ENCODE measurements around the gene POLDIP3.
A peak's percentile ranks its signal among the peaks of the same experiment; 100 is the strongest.
"Not testable (repeated sequence)": the region's sequence is repeated elsewhere in the genome, so short reads cannot be mapped to it uniquely, and the experiment has no call there.

POLDIP3 gene

DNA sequence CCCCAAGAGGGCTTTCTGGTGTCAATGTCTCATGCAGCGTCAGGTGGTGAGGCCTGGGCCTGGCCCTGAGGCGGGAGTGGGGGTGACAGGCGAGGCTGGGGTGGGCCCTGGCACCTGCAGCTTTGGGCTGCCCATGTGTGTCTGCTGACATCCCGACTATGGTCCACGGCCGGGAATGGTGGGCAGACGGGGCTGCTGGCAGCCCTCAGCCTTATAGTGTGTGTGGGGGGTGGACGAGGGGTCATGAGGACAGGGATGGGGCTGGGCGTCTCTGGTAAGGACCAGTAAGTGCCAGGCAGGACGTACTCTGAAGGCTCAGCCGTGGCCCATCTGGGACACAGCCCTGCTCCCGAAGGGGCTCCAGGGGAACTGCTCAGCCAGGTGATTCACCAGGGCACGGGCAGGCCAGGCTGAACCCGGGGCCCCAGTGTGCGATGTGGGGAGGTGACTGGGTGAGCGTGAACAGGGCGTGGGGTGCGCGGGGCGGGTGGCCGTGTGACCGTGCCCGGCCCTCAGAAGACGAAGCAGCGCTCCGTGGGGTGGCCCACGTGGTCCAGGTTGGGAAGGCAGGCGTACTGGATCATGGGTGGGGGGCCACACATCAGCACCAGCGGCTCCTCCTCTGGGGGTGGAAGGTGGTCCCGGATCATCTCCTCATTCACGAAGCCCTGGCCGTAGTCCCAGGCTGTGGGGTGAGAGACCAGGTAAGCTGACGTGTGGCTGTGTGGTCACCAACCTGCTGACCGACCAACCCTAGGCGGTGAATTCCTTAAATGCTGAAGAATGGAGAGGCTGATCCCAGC, 4.8 kb upstream of the POLDIP3 start:
- DNase-seq (ENCODE audit: low read depth, low spot score): no peak

DNA sequence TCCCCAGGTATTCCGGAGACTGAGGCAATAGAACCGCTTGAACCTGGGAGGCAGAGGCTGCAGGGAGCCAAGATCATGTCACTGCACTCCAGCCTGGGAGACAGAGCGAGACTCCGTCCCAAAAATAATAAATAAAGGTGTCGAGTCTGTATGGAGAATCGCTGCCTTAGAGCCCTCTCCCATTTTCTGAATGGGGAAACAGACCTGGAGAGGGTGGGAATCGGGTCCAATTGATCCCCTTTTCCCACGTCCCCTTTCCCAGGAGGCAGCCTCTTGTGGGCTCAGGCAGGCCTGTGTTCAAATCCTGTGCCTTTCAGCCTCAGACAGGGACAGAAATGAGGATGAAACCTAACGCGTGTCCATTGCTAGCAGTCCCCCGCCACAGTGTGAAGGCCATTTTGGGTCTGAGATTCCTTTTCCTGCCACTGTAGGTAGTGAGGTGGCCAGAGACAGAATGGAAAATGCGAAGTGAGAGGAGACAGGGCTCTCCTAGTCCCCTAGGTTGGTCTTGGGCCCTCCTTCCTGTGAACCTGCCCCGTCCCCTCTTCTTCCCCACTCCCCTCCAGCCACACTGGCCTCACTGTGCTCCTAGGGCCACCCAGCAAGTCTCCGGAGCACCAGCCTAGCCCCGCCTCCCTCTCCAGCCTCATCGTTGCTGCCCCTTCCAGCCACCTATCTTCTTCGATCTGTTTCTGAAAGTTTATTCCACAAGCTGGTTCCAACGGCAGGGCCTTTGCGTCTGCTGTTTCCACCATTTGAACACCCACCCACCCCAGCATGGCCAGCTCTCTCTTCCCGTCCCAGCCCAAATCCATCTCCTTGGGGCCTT, 2.7 kb upstream of the POLDIP3 start:
- no peak for DNase-seq (ENCODE audit: low read depth, low spot score)

DNA sequence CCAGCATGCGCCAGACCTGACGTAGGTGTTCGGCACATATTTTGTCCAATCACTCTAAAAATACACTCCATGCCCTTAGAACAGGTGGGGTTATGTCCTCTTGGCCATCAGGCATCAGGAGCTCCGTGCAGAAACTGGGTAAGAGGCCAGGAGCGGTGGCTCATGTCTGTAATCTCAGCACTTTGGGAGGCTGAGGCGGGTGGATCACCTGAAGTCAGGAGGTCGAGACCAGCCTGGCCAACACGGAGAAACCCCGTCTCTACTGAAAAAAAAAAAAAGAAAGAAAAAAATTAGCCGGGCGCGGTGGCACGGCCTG, 1.1 kb upstream of the POLDIP3 start:
- DNase-seq (ENCODE audit: low read depth, low spot score): not testable (repeated sequence)

DNA sequence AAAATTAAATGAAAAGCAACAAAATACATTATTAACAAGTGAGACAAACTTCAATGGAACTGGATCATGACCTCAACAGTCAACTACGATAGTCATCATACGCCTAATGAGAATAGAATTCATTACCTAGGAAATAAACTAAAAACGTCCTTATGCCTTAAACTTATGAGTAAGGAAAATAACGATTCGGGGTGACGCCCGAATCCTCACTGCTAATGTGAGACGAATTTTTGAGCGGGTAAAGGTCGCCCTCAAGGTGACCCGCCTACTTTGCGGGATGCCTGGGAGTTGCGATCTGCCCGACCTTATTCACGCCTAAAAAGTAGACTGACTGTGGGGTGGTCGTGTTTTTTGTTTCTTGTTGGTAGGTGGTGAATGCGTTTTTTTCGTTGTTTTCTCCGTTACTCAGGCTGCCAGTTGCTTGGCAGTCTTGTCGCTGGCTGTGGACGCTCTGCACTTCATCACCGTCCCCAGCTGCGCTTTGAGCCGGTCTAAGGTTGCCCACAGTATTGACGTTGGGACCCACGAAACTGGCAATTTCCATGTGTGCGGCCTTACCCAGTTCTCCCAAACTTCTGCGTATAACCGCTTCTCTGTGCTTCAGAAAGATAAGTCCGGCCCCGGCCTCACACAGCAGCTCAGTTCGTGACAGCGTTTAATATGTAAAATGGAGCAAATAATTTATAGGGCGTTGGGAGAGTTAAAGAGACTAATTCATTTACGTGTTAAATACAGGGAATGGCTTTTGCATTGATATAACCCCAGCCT, 593 bp upstream of the POLDIP3 start:
- DNase-seq (ENCODE audit: low read depth, low spot score): peak; percentile 82

DNA sequence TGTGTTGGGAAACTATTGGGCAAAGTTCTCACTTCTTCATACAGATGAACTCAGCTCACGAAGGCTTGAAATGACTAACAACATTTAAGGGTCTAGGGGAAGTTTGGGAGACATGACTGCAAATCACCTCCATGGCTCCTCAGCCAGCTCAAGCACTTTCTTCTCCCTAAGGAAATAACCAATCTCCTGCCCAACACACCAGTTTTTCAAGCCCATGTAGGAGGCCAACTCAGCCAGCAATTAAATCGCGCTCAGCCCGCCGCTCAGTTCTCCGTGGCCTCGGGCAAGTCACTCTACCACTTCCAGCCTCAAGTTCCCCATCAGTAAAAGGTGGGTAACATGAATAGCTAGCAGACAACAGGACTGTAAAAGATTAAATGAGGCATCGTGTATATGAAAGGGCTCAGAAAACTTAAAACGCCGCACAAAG, 796 bp downstream of the POLDIP3 start:
- DNase-seq (ENCODE audit: low read depth, low spot score): no peak

DNA sequence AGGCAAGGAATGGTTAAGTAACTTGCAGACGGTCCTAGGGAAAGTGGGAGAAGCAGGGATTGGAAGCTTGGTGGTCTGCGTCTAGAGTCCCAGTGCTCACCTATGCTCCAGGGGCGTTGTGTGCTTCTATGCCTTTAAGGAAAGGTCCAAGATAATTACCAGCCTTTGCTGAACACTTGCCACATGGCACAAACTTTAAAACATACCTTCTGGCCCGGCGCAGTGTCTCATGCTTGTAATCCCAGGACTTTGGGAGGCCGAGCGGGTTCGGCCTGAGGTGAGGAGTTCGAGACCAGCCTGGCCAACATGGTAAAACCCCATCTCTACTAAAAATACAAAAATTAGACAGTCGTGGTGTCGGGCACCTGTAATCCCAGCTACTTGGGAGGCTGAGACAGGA, 2.3 kb downstream of the POLDIP3 start:
- DNase-seq (ENCODE audit: low read depth, low spot score): no peak

DNA sequence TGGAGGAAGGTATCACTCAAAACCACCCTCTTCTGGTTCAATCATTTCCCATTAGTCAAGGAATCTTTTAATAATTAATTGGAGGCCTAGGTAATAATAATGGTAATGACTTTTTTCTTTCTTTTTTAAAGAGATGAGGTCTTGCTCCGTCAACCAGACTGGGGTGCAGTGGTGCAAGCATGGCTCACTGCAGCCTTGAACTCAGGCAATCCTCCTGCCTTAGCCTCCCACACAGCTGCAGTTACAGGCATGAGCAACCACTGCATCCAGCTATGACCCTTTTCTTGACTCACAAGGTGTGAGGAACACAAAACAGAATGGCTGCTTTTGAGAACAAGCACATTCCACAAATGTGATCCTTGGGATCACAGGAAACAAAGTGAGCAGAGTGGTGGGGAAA, 3.6 kb downstream of the POLDIP3 start:
- no peak for DNase-seq (ENCODE audit: low read depth, low spot score)

DNA sequence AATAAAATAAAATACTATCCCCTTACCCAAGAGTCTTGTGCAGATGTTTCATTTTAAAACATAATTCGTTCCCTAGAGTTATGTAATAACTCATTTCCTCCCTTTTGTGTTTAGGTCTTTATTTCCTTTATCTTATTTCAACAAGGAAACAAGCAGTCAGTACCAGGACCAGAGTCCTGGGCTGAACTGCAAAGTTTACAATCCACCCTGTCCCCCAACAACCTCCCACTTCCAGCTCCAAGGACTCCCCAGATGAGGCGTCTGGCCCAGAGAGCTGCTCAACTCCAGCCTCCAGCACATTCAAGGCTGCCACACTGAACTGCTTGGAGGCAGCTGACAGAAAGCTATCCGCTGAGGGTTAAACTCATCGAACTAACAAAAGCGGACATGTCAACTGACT, 4.5 kb downstream of the POLDIP3 start:
- no peak for DNase-seq (ENCODE audit: low read depth, low spot score)

DNA sequence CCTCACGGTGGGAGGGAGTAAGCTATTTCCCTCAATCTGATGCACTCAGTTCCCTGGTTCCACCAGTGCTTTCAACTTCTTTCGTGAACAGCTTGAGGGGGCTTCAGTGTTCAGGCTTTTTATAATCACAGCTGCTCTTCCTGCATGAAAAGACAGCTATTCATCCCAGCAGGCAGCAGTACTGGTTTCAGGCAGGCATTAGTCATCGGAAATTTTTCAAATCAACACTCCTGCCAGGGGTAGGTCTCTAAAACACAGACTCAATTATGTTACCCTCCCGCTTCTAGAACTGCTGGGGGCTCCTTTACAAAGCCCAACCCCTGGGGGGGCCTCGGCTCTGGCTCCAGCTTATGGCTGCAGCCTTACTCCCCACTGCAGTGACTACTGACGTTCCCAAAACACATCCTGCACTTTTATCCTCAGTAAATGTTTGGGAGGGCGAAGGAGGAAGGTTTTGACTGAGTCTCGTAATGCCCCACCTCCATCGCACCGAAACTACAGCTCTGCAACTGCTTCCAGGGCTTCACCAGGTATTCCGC, 5.8 kb downstream of the POLDIP3 start:
- DNase-seq (ENCODE audit: low read depth, low spot score): no peak

DNA sequence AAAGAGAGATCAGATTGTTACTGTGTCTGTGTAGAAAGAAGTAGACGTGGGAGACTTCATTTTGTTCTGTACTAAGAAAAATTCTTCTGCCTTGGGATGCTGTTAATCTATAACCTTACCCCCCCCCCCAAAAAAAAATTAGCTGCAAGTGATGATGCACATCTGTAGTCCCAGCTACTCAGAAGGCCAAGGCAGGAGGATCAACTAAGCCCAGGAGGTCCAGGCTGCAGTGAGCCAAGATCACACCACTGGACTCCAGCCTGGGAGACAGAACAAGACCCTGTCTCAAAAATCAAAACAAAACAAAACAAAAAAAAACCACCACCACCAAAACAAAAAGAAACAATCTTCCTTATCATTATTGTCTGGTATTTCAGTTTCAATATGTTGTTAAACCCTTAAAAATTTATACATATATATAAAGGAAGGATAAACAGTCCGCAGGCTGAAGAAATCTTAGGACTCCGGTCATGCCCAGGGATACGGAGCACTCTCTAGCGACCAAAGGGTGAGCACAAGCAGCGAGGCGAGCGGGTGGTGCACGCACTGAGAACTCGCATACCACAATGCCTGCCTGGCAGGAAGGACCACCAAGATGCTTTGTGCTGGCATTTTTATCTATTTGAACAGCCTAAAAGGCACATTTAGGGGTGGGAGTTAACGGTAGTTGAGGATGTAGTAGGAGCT, 6.4 kb downstream of the POLDIP3 start:
- DNase-seq (ENCODE audit: low read depth, low spot score): no peak

DNA sequence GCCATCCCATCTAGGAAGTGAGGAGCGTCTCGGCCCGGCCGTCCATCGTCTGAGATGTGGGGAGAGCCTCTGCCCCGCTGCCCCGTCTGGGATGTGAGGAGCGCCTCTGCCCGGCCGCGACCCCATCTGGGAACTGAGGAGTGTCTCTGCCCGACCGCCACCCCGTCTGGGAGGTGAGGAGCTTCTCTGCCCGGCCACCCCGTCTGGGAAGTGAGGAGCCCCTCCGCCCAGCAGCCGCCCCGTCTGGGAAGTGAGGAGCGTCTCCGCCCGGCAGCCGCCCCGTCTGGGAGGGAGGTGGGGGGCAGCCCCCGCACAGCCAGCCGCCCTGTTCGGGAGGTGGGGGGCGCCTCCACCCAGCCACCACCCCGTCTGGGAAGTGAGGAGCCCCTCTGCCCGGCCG, 7.0 kb downstream of the POLDIP3 start:
- not testable (repeated sequence) for DNase-seq (ENCODE audit: low read depth, low spot score)

DNA sequence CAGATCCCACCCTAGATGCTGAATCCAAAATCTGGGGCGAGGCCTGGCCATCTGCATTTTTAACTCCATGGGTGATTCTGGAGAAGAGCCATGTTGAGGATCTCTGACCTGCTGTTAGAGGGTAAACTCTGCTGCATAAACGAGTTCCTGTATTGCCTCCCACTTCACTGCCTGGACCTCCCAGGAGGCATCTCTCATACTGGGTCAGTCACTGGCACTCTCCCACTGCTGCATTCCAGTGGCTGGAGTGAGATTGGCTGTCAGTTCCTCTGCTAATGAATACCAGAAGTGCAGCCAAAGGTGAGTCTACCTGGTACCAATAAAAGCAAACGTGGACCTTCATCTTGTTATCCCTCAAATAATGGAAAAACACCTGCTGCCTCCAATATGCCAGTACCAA, 10.3 kb downstream of the POLDIP3 start:
- DNase-seq (ENCODE audit: low read depth, low spot score): no peak

DNA sequence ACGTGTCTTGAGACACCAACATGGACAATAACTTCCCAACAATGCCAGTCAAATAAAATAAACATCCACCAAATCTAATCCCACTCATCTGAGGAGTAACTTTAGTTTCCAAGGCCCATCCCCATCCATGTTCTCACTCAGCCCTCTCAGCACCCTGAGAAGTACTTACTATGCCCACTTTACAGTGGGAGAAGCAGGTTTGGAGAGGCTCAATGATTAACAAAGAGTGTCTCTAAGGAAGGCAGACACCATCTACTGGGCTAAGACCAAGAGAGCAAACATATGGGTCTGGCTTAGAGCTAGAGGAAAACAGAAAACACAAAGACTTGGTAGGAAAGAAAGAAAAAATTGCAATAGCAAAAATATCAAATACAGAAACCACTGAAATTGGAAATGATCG, 11.3 kb downstream of the POLDIP3 start:
- DNase-seq (ENCODE audit: low read depth, low spot score): no peak

DNA sequence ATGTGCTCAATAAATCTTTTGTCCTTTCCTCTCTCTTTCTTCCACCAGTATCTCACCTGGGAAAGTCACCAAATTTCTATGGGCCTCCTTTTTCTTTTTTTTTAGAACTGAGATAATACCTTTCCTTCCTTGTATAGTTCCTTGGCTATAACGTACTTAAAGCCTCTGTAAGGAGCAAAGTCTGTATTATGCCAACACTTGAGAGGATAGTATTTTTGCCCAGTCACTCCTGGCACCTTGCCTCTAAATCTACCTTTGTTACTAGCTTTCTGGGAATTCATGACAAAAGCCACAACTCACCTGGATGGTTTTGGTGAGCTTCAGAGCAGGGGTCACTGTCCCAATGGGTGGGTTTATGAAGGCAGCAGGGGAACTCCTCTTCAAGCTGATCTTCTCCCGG, 12.2 kb downstream of the POLDIP3 start:
- DNase-seq (ENCODE audit: low read depth, low spot score): no peak

DNA sequence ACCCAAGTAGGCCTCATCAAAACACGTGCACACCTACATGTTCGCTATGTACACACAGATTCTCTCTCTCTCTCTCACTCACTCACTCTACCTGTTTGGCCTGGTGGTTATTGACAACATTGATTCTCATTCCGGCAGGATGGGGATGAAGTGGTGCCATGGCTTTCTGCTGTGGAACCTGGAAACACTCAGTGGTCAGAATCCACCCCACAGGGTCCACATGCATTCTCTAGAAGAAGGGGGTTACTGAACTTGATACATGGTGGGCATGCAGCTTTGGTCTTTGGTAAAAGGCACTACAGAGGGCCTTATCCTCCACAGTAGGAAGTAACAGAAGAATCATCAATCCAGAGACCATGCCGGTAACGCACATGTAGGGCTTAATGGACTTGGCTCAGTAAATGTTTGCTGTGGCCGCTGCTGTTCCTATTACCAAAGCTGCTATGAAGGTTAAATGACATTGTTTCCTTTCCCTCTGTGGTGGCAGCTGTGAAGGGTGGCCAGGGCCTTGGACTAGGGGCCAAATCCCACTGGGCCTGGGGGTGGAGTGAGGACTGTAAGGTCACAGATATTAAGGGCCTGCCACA, 12.7 kb downstream of the POLDIP3 start:
- no peak for DNase-seq (ENCODE audit: low read depth, low spot score)

DNA sequence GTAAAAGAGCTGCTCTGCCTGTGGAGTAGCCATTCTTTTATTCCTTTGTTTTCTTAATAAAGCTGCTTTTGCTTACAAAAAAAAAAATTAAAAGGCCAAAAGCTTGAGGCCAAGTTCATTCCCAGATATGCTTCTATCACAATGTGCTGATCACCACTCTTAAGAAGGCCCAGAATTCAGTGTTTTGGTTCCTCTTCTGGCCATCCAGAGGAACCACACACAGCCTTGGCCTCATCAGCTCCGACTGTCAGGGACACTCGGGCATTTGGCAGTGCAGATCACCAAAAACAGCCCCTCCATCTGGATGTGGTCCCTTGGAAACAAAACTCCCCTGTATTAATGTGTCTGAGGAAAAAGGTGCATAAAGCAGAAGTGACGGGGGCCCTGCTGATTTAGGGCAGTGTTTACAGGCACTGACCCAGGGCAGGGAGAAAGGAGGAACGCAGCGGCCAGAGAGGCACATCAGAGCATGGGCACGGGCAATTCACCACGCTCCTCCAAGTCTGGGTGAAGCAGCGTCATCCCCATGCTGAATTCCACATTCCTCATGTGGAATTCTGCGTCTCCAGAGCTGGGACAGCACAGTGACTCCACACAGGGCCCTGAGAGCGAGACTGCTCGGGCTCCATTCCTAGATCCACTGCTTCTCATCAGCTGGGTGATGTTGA, 17.7 kb downstream of the POLDIP3 start:
- DNase-seq (ENCODE audit: low read depth, low spot score): no peak

DNA sequence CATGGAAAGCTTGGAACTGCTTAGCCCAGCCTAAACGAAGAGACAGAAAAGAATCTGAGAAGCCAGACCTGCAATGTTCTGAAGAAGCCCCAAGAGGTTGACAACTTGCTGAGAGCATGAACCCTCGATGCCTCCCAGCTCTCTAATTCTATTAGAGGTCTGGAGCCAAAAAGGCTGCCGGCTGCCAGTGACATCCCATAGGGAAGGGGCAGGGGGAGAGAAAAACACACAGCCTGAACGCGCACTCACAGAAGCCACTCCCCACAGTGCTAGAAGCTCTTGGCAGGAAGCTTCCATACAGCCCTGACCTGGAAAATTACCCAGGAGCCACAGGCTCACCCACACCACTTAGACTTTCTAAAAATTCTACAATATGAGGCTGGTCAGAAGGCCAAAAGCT, 18.3 kb downstream of the POLDIP3 start:
- DNase-seq (ENCODE audit: low read depth, low spot score): no peak

DNA sequence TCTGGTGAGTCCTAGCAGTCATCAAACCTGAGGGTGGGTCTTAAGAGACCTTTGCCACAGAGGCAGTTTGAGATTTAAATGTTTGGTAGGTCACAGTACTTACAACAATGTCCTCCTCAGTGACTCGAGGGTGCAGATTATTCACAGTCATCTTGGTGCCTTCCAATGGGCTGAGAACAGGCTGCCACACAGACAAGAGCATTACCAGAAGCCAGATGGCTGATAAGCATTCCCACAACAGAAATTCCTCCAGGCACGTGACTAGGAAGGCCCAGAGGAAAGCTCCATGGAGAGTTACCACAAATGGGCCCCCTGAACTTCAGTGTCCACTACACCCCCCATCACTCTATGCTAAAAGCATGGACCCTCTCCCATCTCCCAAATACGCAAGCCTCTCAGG, 19.2 kb downstream of the POLDIP3 start:
- no peak for DNase-seq (ENCODE audit: low read depth, low spot score)

DNA sequence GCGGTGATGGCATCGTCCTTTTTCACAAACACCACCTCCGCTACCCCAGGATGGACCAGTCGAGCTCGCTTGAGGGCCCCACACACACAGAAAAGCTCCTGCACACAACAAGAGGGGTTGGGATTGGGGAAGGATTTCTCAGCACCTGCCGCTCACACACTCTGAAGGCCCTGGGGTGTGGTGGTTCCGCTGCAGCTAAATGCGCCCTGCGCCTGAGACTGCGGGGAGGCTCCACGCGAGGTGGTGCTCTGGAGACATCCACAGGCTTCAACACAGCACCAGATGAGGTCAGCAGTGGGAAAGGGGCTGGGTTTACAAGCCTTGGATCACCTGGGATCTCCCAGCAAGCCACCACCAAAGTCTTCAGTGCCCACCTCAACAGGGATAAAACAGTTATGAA, 22.7 kb downstream of the POLDIP3 start:
- no peak for DNase-seq (ENCODE audit: low read depth, low spot score)

DNA sequence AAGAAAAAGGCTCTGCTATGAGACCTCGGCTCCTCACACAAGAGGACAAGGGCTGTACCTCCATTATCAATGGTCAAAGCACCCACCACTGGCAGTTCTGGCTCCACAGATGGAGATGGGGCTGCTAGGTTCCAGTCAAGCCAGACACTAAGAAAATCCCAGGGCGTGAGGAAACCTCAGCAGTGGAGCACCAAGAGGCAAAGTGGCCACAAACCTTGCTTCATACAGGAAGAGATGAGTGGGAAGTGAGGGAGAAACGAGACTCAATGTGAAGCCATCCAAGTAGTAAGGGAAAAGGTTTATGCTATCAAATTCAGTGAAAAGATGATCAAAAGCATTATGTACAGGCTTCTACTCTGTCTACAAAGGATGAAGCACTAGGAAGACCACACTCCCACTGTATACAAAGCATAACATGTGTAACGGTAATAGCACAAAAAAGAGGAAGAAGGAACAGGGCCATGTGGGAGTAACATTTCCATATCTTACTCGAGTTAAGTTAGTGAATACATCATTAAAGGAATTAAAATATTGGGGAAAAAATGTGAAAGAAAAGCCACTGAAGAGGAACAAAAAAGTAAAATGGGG, 27.0 kb downstream of the POLDIP3 start:
- no peak for DNase-seq (ENCODE audit: low read depth, low spot score)
